HG03432 (cell line): ENCODE measurements around the gene MGMT.

Experiments used
- ATAC-seq: cut with Tn5 transposase; IDR thresholded peaks from one replicate; pipeline ENCODE4 v1.9.1; 2021; ENCODE audit warnings: mild to moderate bottlenecking, moderate library complexity; ENCODE audit not compliant: unreplicated experiment

MGMT gene

DNA sequence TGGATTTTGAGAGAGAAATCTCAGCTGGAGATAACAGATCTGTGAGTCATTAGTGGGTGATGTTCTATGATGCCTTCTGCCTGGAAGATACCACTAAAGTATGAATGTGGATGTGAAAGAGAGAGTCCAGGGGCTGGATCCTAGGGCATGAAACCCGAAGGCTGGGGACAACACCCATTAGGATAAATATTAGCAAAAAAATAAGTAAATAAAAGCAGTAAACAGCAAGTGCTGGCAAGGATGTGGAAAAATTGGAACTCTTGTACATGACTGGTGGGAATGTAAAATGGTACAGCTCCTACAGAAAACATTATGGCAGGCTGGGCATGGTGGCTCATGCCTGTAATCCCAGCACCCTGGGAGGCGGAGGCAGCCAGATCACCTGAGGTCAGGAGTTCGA lies 16.6 kb upstream of the MGMT start:
- ATAC-seq, result no peak

DNA sequence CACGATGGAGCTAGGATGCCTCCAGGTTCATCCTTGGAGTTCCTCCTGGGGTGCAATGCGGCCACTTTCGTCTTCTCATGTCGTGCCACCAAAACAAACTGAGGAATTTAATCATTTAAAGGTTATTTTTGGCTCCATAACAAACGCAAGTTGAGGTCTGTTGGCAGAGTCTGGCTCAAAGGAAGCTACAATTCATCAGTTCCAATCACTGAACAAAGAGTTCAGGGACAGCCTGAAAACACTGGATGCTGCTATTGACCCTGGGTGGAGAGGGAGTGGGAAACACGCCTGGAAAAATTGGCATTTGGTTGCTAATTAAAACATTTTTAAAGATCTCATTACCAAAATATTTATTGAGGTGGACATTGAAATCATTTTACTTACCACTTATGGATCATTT lies 11.4 kb upstream of the MGMT start:
- ATAC-seq, result no peak

DNA sequence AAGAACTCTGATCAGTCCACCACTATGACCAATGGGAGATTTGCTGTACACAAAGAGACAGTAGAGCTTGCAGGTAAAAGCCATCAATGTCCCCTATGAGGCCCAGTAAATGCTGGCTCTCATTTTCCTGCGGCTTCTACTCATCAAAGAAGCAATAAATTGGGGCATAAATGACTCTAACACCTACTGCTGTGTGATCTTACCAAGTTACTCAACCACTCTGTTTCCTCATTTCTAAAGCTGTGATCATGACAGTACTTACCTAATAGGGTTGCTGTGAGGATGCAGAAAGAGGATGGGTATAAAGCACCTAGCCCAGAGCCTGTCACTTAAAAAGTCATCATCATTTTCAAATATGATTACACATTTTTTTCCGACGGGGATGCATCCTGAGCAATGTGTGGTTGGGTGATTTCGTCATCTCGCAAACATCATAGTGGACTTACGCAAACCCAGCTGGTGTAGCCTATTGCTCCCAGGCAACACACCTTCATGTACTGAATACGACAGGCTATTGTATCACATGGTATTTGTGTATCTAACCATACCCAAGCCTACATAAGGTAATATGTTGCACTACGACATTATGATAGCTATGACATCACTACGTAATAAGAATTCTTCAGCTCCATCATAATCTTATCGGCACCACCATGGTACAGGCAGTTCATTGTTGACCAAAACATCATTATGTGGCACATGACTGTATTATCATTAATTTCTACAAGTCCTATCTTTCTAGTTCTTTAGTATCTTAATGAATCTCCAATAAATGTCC lies 7.1 kb upstream of the MGMT start:
- ATAC-seq, result no peak

DNA sequence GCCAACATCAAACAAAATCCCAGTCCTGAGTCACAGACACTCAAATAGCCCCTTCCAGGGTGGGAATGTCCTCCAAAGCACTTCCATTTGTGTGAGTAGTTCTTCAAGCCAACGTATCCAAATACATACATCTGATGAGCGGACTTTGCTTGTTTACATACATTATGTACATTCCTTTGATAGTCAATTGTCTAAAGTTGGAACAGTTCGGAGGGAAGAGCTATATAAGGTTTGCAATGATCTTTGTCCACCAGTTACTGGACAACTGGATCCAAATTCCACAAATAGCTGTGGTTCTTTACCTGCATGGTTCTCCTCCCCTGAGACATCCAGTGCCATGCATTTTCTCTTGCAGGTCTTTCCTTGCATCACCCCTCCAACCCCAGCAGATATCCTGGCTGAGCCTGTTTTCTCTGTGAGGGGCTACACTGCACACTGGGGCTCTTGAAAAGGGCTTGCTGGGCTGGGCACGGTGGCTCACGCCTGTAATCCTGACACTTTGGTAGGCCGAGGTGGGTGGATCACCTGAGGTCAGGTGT lies 4.7 kb upstream of the MGMT start:
- no peak for ATAC-seq

GRCh38 chr10:129464251-129464650 lies 2.8 kb upstream of the MGMT start:
- no peak for ATAC-seq

- peak; percentile 6 for ATAC-seq
Measured at GRCh38 chr10:129465796-129466702, 992 bp upstream of the MGMT start.

GRCh38 chr10:129467359-129468064 lies 471 bp downstream of the MGMT start:
- ATAC-seq, result peak; percentile 11

GRCh38 chr10:129468187-129468586 lies 1.1 kb downstream of the MGMT start:
- no peak for ATAC-seq

- no peak for ATAC-seq
Measured at GRCh38 chr10:129470103-129470851, 3.2 kb downstream of the MGMT start.

DNA sequence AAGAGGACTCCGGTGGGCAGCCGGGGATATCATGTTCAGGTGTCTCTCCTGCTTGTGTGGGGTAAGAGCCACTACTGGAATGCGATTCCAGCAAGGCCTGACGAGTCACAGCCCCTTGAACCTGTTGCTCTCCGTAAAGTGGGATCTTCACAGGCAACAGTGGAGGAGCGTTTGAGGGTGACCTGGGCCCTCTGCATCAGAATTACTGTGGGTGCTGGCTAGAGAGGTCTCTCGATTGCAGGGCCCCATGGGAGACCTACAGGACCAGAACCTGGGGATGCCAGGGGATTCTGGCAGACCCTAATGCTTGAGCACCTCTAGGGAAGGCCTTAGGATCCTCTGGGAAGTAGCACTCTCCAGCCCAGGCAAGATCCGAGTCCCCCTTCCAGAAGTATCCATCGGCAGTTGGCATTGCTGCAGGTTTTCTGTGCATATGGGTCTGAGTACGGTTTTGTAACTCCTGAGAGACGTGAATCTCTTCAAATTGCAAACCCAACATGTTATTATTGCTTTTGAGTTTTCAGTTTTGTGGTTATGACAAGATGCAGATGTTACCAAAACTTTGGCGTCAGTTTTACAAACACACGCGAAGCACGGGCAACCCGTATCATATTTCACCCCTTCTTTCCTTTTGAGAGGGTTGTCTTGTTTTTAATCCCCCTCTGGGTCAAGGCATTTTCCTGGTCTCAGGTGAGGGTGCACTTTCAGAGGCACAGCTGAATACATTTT lies 4.6 kb downstream of the MGMT start:
- no peak for ATAC-seq

- ATAC-seq, result peak; percentile 52
Measured at GRCh38 chr10:129472696-129473555, 5.9 kb downstream of the MGMT start.

DNA sequence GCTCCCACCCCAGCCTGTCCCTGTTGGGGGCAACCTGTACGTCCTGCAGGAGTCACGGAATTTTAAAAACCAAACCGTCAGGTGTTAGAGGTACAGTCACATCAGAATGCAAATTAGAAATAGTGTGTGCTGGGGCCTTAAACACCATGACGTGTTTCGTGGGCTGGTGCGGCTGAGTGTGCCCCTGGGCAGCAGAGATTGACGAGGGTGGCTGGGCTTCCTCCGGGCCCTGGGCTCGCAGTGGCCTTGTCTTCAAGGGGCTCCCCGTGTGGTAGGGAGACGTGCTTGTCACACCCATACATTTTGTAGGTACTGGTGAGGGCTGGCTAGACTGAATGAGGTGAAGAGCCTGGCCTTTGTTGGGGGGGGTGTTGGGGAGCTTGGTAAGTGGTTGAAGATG lies 7.6 kb downstream of the MGMT start:
- no peak for ATAC-seq

DNA sequence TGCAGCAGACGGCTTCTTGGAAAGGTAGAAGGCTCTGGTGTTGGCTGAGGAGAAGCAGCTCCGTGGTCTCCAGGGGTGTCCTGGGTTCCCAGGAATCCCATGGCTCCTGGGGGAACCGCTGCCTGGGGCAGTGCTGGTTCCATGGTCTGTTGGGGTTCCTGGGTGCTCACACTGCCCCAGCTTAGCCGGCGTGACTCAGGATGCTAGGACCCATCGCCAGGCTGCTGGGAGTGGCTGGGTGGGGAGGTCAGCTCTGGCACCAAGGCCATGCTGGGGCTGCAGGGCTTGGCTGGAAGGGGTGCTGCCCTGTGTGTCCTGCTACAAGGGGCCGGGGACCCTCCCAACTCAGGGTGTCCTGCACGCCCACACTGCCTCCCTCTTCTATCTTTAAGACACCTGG lies 9.4 kb downstream of the MGMT start:
- ATAC-seq, result no peak

DNA sequence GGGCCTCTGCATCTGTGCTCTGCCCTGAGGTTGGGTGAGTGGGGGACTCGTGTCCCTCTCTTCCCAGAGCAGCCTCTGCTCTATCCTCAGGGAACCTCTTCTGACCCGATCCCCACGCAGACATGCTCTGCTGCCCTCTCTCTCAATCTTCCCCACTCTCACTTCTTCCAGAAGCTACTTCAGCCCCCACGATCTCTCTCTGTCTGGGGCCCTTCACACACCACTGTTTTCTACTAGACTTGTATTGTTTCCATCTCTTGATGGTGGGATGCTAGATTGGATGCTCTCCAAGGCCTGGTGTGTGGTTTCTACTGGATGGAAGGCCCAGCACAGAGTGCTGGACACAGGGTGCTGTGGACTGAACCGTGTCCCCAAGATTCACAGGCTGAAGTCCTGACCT lies 10.0 kb downstream of the MGMT start:
- no peak for ATAC-seq

GRCh38 chr10:129481641-129482040 lies 14.6 kb downstream of the MGMT start:
- ATAC-seq, result no peak

DNA sequence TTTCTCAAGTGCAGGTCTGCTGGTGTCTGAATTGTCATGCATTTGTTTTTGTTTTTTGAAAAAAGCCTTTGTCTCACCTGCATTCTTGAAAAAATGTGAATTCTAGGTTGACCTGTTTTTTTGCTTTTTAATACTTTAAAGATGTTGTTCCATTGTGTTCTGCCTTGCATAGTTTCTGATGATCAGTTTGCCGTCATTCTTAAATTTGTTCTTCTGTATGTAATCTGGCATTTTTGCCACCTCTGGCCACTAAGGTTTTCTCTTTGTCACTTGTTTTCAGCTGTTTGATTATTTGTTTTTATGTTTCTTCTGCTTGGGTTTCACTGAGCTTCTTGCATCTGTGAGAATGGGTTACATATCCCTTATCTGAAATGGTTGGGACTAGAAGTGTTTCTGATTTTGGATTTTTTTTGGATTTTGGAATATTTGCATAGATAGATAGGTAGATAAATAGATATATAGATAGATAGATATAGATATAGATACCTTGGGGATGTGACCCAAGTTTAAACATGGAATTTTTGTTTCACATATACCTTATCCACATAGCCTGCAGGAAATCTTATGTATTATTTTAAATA lies 16.5 kb downstream of the MGMT start:
- no peak for ATAC-seq

DNA sequence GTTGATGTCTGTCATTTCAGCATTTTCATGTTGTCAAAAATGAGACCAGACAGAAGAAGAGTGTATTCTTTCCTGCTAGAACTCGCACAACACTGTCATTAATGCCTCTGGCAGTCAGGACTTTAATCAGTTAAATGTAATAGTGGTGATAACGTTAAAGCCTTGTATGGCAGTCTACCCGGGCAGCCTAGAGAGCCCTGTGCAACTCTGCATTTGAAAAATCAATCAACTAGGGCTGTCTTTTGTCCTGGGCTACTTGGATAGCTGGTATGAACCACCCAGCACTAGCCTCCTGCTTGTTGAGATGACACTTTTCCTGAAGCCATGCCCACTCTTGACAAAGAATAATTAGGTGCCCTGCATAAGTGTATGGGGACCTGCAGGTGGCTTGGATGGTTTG lies 19.8 kb downstream of the MGMT start:
- no peak for ATAC-seq

DNA sequence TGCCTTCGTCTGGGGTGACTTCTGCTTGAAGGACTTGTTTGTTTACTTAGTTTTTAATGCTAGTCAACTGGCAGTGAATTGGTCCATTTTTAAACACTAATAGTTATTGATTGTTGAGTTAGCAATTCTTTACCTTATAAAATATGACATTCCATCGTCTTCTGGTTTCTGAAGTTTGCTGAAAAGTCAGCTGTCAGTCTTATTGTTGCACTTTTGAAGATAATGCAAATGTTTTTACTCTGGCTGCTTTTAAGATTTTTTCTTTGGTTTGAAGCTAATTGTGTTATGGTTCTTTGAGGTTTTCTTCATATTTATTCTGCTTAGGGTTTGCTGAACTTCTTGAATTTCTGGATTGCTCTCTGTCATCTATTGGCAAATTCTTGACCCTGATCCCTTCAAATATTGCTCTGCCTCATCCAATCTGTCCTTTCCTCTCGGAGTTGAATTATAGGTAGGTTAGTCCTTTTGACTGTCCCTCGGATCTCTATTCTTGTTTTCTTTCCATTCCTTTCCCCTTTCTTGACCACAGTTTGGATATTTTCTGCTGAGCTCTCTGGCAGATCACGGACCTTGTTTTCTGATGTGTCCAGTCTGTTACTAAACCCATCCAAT lies 24.2 kb downstream of the MGMT start:
- no peak for ATAC-seq
